Activated T-helper 17 cell treated with anti-CD3 and anti-CD28 coated beads, Interleukin-2, amount 50 U/mL, for 72 hours (primary cell): ENCODE measurements around the gene INPP4A. TPM values are rescaled to one million over a fixed set of nuclear protein-coding genes. Genes with fewer than 3 reads are reported as not detected.
"Not testable (repeated sequence)": the region's sequence is repeated elsewhere in the genome, so short reads cannot be mapped to it uniquely, and the experiment has no call there.

ENCODE experiments used
- ATAC-seq: fragments of 150-1000 bp; cut with Tn5 transposase; replicated peaks from 2 replicates; pipeline ENCODE4 v1.10.0; 2021; ENCODE audit warnings: mild to moderate bottlenecking, moderate library complexity
- H3K27ac Mint-ChIP-seq: one replicate; pipeline ENCODE4 v1.8.0; 2022; ENCODE audit warnings: mixed read lengths
- H3K27me3 Mint-ChIP-seq: one replicate; pipeline ENCODE4 v1.8.0; 2022; ENCODE audit warnings: mixed read lengths
- H3K36me3 Mint-ChIP-seq: one replicate; pipeline ENCODE4 v1.8.0; 2022; ENCODE audit warnings: low read depth, mild to moderate bottlenecking, mixed read lengths
- H3K4me1 Mint-ChIP-seq: one replicate; pipeline ENCODE4 v1.8.0; 2022; ENCODE audit warnings: mixed read lengths
- H3K4me3 Mint-ChIP-seq: one replicate; pipeline ENCODE4 v1.8.0; 2022; ENCODE audit warnings: mild to moderate bottlenecking, mixed read lengths
- H3K9me3 Mint-ChIP-seq: one replicate; pipeline ENCODE4 v1.8.0; 2022; ENCODE audit warnings: mixed read lengths
- total RNA-seq, 2 donors: library from RNA; stranded (reverse); gene quantifications; one replicate each; pipeline ENCODE4 v1.2.3, GENCODE V29; 2022

The INPP4A gene
- total RNA-seq = 10 to 100 TPM; 66.4 to 74.8 TPM

DNA sequence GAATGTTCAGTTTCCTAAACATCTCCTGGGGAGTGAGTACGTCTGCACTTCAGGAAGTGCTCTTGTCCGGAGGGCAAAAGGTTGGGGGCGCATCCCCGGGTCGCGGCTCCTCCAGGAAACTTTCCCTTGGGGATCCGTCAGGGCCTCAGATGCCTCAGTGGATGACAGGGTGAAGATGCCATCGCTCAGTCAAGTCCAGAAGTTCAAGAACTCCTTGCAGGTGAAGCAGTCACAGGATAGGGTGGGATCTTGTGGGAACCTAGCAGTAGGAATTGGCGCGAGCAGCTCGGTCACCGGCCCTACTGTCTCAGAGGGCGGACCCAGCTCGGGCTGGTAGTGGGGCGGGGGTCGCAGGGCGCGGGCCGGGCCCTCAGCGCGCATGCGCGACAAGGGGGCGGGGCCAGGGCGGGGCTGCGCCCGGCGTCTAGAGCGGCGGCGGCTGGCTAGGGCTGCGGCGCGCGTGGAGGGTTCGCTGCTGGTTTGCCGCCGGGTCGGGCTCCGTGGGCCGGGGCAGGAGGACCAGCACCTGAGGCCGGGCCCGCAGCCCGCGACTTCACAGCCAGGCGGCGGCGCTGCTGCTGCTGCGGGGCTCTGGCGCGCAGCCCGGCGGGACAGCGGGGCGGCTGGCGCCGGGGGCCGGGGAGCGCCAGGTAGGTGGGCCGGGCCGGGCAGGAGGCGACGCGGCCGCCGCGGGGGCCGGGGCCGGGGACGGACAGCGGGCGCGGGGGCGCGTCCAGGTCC, at the start of gene INPP4A:
Gene INPP4A, plus strand, starts transcription at position 423 of the 741 bp plus-strand sequence. CDS start 75,191 bp downstream, outside the sequence.
- Mint-ChIP-seq H3K4me1 (peaks cover 14% of the 10 kb centered on the region), H3K9me3 (peaks cover 4% of the 10 kb centered on the region)
- peak; percentile 75 for ATAC-seq

DNA sequence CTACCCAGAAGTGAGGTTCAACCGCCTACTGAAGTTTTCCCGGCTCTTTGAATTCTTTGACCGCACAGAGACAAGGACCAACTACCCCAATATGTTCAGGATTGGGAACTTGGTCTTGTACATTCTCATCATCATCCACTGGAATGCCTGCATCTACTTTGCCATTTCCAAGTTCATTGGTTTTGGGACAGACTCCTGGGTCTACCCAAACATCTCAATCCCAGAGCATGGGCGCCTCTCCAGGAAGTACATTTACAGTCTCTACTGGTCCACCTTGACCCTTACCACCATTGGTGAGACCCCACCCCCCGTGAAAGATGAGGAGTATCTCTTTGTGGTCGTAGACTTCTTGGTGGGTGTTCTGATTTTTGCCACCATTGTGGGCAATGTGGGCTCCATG, 48.7 kb upstream of the INPP4A start:
- Mint-ChIP-seq H3K27ac (no peak overlapping the region), H3K36me3 (no peaks in the 10 kb centered on the region), H3K27me3 (peaks cover 28% of the 10 kb centered on the region), H3K4me3 (no peak overlapping the region), H3K4me1 (no peaks in the 10 kb centered on the region), H3K9me3 (no peaks in the 10 kb centered on the region)
- no peak for ATAC-seq

More for the DNA sequence above, at the start of gene INPP4A:
- Mint-ChIP-seq H3K4me3 (peak within 1 kb of the TSS; percentile 93), H3K27me3 (no peaks in the 10 kb centered on the region), H3K36me3 (peaks cover 13% of the 10 kb centered on the region), H3K27ac (peak within 1 kb of the TSS; percentile 91)

DNA sequence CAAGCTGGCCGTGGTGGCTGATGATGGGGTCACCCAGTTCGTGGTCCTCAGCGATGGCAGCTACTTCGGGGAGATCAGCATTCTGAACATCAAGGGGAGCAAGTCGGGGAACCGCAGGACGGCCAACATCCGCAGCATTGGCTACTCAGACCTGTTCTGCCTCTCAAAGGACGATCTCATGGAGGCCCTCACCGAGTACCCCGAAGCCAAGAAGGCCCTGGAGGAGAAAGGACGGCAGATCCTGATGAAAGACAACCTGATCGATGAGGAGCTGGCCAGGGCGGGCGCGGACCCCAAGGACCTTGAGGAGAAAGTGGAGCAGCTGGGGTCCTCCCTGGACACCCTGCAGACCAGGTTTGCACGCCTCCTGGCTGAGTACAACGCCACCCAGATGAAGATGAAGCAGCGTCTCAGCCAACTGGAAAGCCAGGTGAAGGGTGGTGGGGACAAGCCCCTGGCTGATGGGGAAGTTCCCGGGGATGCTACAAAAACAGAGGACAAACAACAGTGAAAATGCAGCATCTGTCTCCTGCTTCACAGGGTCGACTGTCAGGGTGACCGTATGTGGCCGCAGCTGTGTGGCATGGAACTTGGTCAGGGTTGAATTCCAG, 47.8 kb upstream of the INPP4A start:
- no peaks in the 10 kb centered on the region for H3K9me3 Mint-ChIP-seq

DNA sequence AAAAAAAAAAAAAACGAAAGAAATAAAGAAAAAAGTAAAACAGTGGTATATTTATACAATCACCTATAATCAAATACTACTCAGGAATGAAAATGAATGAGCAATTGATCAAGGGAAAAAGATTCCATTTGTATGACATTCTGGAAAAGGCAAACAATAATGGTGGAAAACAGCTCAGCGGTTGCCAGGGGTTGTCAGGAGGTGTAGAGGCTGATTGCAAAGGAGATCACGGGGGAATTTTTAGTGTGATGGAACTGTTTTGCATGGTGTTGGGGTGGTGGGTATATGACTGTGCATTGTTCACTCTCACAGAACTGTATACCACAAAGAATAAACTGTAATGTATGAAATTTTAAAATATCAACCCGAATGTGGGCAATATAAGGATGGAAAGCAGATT, 45.5 kb upstream of the INPP4A start:
- Mint-ChIP-seq H3K9me3 (no peaks in the 10 kb centered on the region), H3K4me1 (no peaks in the 10 kb centered on the region), H3K36me3 (no peaks in the 10 kb centered on the region), H3K27me3 (peaks cover 41% of the 10 kb centered on the region), H3K27ac (no peak overlapping the region), H3K4me3 (no peak overlapping the region)
- ATAC-seq = no peak

More for the DNA sequence above, 47.8 kb upstream of the INPP4A start:
- ATAC-seq = no peak
- no peak overlapping the region for H3K27ac Mint-ChIP-seq
- H3K27me3 Mint-ChIP-seq = peaks cover 35% of the 10 kb centered on the region
- no peaks in the 10 kb centered on the region for H3K36me3 Mint-ChIP-seq
- no peaks in the 10 kb centered on the region for H3K4me1 Mint-ChIP-seq
- no peak overlapping the region for H3K4me3 Mint-ChIP-seq

DNA sequence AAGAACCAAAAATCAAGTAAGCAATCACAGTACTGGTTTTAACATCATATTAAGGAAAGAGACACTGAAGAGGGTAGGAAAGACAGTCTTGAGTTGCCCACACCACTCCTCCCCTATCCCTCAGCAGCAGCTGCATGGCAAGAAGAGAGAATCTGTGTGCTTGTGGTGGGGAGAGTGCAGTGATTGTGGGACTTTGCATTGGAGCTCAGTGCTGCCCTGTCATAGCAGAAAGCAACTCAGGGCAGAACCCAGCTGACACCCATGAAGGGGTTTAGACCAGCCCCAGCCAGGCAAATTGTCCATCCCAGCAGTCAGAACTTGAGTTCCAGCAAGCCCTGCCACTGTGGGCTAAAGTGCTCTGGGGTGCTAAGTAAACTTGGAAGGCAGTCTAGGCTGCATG, 40.8 kb upstream of the INPP4A start:
- Mint-ChIP-seq H3K36me3 (no peaks in the 10 kb centered on the region), H3K4me3 (no peak overlapping the region), H3K27me3 (peaks cover 25% of the 10 kb centered on the region), H3K27ac (no peak overlapping the region), H3K9me3 (no peaks in the 10 kb centered on the region), H3K4me1 (no peaks in the 10 kb centered on the region)
- no peak for ATAC-seq

DNA sequence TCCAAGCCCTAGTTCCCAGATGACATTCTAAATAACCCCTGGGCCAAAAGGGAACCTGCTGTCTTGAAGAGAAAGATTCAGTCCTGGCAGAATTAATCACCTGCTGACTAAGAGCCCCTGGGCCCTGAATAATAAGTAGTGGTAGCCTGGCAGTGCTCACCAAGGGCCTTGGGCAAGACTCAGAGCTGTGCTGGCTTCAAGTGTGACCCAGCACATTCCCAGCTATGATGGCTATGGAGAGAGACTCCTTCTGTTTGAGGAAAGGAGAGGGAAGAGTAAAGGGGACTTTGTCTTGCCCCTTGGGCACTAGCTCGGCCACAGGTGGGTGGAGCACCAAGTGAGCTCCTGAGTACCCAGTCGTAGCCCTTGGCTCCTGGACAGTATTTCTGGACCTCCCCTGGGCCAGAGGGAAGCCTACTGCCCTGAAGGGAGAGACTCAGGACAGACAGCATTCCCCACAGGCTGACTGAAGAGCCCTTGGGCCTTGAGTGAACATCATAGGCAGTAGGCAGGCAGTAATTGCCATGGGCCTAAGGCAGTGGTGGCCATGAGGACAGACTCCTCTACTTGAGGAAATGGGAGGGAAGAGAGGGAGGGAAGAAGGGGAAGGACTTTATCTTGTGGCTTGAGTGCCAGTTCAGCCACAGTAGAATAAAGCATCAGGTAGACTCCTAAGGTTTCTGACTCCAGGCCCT, 40.0 kb upstream of the INPP4A start:
- H3K4me1 Mint-ChIP-seq = no peaks in the 10 kb centered on the region
- peaks cover 17% of the 10 kb centered on the region for H3K27me3 Mint-ChIP-seq
- no peak for ATAC-seq

DNA sequence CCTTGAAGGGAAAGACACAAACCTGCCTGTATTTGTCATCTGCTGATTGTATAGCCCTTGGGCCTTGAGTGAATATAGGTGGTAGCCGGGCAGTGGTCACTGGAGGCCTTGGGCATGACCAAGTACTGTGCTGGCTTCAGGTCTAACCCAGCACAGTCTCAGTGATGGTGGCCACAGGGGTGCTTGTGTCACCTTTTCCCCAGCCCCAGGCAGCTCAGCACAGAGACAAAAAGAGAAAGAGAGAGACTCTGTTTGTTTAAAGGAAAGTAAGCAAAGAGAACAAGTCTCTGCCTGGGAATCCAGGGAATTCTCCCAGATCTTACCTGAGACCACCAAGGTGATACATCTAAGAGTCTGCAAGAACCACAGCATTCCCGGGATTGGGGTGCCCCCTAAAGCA, 39.4 kb upstream of the INPP4A start:
- H3K4me1 Mint-ChIP-seq = no peaks in the 10 kb centered on the region
- H3K27me3 Mint-ChIP-seq = peaks cover 17% of the 10 kb centered on the region
- no peak overlapping the region for H3K27ac Mint-ChIP-seq
- no peaks in the 10 kb centered on the region for H3K9me3 Mint-ChIP-seq
- ATAC-seq = no peak
- no peak overlapping the region for H3K4me3 Mint-ChIP-seq
- no peaks in the 10 kb centered on the region for H3K36me3 Mint-ChIP-seq

More for the DNA sequence above, 40.0 kb upstream of the INPP4A start:
- H3K27ac Mint-ChIP-seq = no peak overlapping the region
- H3K9me3 Mint-ChIP-seq = no peaks in the 10 kb centered on the region
- no peak overlapping the region for H3K4me3 Mint-ChIP-seq
- no peaks in the 10 kb centered on the region for H3K36me3 Mint-ChIP-seq

DNA sequence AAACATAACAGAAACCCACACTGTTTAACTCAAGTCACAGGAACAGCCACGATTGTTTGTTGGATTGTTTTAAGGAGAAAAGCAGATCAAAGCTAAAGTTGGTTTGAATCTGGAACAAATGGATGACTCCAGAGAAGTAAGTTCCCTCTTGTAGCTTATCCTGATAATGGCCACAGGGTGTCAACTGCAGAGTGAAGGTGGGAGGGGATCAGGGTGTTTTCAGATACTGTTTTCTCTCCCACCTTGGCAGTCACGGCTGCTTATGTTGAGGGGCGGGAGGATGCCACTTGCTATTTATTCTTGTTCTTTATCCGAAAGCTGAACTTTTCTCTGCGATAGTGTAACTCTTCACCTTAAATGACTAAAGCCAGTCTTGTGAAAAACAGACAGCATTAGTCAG, 36.5 kb upstream of the INPP4A start:
- Mint-ChIP-seq H3K4me1 (no peaks in the 10 kb centered on the region), H3K27ac (no peak overlapping the region), H3K9me3 (no peaks in the 10 kb centered on the region), H3K4me3 (no peak overlapping the region), H3K27me3 (no peaks in the 10 kb centered on the region), H3K36me3 (no peaks in the 10 kb centered on the region)
- ATAC-seq = no peak

DNA sequence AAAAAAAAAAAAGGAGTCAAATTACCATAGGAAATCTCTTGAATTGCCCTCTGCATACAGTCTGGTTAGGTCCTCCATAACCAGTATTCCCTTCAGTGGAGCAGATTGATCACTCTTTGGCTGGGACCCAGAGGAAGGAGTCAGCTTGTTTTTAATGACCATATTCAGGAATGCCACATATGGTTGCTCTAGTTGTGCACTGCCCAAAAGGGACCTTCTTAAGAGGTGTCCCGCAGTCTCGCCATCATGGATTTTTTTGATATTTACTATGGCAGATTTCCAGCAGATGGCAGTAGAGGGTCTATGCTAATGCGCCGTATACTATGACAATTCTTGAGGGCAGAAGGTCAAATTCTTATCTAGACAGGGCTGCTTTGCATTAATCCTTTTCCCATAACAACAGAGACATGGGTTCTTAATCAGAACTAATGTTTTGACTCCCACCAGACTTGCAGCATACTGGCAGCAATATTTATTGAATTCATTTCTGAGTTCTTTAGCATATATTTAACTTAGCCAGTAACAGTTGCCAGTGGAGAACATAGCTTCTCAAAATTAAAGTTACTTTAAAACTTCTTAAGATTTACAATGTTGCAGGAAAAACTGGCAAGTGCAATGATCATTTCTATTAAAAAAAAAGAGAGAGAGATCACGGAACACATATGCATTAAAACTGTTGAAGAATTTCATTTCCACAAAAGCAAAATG, 31.8 kb upstream of the INPP4A start:
- H3K27me3 Mint-ChIP-seq = no peaks in the 10 kb centered on the region
- H3K4me1 Mint-ChIP-seq = no peaks in the 10 kb centered on the region
- peak; percentile 83 for ATAC-seq
- H3K36me3 Mint-ChIP-seq = no peaks in the 10 kb centered on the region
- H3K9me3 Mint-ChIP-seq = peaks cover 3% of the 10 kb centered on the region
- no peak overlapping the region for H3K27ac Mint-ChIP-seq
- H3K4me3 Mint-ChIP-seq = no peak overlapping the region

DNA sequence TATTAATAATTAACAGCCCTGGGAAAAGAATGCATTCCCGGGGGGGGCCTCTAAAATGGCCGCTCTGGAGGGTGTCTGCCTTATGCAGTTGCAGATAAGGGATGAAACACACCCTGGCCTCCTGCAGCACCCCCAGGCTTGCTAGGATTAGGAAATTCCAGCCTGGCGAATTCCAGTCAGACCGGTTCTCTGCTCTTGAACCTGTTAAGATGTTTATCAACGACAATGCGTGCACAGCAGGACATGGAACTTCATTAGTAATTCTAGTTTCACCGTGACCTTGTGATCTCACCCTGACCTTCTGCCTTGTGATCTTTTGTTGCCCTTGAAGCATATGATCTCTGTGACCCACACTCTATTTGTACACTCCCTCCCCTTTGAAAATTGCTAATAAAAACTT, 30.4 kb upstream of the INPP4A start:
- not testable (repeated sequence) for H3K9me3 Mint-ChIP-seq, H3K4me1 Mint-ChIP-seq, H3K36me3 Mint-ChIP-seq, H3K4me3 Mint-ChIP-seq, ATAC-seq, H3K27me3 Mint-ChIP-seq, H3K27ac Mint-ChIP-seq

DNA sequence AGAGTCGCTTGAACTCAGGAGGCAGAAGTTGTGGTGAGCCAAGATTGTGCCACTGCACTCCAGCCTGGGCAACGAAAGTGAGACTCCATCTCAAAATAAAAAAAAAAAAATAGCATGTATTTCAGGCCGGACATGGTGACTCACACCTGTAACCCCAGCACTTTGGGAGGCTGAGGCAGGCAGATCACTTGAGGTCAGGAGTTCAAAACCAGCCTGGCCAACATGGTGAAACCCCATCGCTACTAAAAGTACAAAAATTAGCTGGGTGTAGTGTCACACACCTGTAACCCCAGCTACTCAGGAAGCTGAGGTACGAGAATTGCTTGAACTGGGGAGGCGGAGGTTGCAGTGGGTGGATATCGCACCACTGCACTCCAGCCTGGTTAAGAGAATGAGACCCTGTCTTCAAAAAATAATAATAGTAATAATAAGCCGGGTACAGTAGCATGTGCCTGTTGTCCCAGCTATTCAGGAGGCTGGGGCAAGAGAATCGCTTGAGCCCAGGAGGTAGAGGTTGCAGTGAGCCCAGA, 28.9 kb upstream of the INPP4A start:
- H3K9me3 Mint-ChIP-seq, H3K27me3 Mint-ChIP-seq: not testable (repeated sequence)
- ATAC-seq = peak; percentile 61

DNA sequence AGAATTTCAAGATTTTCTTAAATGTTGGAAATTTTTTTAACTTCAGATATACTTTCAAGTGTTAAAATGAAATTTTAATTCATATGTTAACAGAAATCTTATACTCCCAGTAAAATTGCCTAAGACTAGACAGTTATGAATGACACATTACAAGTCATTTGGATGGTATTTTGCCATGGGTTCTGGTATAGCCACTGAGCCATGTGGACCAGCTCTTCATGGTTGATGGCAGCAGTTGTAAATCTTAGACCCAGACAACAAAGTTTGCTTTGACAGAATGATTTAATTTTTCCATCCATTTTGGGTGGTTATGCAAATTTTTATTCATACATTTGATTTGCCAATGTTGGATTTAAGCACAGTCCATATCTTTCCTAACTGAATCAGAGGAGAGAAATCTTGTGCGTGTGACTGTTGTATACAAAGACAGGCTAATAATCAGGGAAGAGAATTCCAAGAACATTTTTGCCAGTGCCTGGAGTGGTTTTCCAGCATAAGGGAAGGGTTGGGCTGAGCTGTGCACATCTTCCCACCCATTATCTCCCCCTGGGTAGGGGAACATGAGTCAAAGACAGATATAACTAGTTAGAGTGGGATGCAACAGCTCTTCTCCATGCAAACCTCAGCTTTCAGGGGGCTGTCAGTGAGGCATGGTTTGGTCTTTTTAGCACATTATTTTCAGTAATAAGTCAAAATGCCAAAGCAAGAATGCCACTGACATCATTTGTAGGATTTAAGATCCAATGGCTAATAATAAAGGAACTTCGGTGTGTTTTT, 28.1 kb upstream of the INPP4A start:
- ATAC-seq = no peak
- no peaks in the 10 kb centered on the region for H3K27me3 Mint-ChIP-seq
- H3K27ac Mint-ChIP-seq = no peak overlapping the region
- H3K9me3 Mint-ChIP-seq = peaks cover 3% of the 10 kb centered on the region
- H3K4me3 Mint-ChIP-seq = no peak overlapping the region
- H3K4me1 Mint-ChIP-seq = no peaks in the 10 kb centered on the region
- H3K36me3 Mint-ChIP-seq = no peaks in the 10 kb centered on the region

More for the DNA sequence above, 28.9 kb upstream of the INPP4A start:
- H3K4me1 Mint-ChIP-seq, H3K36me3 Mint-ChIP-seq, H3K27ac Mint-ChIP-seq, H3K4me3 Mint-ChIP-seq: not testable (repeated sequence)

DNA sequence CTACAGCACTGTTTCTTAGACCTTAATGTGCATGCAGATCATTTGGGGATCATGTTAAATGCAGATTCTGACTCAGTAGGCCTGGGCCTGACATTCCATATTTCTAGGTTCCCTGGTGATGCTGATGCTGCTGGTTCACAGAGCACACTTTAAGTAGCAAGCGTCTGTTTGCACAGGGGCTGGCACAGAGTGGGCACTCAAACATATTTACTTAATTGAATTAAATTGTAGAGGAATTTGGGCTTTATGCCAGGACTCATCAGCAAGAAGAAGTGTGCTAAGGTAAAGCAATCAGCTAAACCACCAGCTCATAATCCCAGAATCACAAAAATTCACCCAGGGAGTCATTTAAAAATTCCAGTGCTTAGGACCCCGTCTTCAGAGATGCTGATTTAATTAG, 25.1 kb upstream of the INPP4A start:
- no peak overlapping the region for H3K27ac Mint-ChIP-seq
- peaks cover 11% of the 10 kb centered on the region for H3K9me3 Mint-ChIP-seq
- no peaks in the 10 kb centered on the region for H3K4me1 Mint-ChIP-seq
- H3K27me3 Mint-ChIP-seq = no peaks in the 10 kb centered on the region
- H3K36me3 Mint-ChIP-seq = no peaks in the 10 kb centered on the region
- ATAC-seq = no peak
- H3K4me3 Mint-ChIP-seq = no peak overlapping the region
